ENCODE data around the gene RPL27. TPM values are rescaled to one million over a fixed set of nuclear protein-coding genes. Genes with fewer than 3 reads are reported as not detected.
"Not testable (repeated sequence)": the region's sequence is repeated elsewhere in the genome, so short reads cannot be mapped to it uniquely, and the experiment has no call there.

The RPL27 gene
- total and polyA plus RNA-seq, 2 of the 4 experiments (the other 2 are of a cell fraction), result 1,595 to 2,806 TPM

DNA sequence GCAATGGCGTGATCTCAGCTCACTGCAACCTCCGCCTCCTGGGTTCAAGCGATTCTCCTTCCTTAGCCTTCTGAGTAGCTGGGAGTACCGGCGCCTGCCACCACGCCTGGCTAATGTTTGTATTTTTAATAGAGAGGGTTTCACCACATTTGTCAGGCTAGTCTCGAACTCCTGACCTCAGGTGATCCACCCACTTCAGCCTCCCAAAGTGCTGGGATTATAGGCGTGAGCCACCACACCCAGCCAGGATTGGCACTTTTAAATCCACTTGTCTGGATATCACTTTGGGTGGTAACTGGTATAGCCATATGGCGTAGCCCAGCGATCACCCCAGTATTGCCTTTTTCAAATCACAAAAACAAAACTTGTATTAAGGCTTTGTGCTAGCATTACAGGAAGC lies 4.3 kb upstream of the RPL27 start:
- peaks cover 23% of the 10 kb centered on the region for H3K36me3 ChIP-seq (ENCODE audit: control insufficient read depth, insufficient read depth, low read length)
- H2AK5ac ChIP-seq (ENCODE audit: low read depth, low read length), result not testable (repeated sequence)
- intact Hi-C loops (cut with micrococcal nuclease), result loop anchor here (10.0 kb wide), 1 partner anchor 321 kb away; no protein-coding TSS in a partner anchor

More for the DNA sequence above, 4.3 kb upstream of the RPL27 start:
- H3K56ac ChIP-seq (ENCODE audit: extremely low read depth, insufficient read depth, low read length); H3K14ac ChIP-seq (replicated peaks; ENCODE audit: low read depth, low read length); POLR2A ChIA-PET (ENCODE audit: unreplicated experiment); DNase-seq; H2BK15ac ChIP-seq (ENCODE audit: low read depth, low read length); H3K18ac ChIP-seq (ENCODE audit: low read depth, low read length); H3K4me2 ChIP-seq (ENCODE audit: low read depth, low read length); H3K27ac ChIP-seq (ENCODE audit: insufficient read depth, low read length); H3K4me3 ChIP-seq (ENCODE audit: insufficient read depth, low read depth, low read length); CTCF ChIA-PET; H3K4ac ChIP-seq (ENCODE audit: low read depth, low read length); H2BK20ac ChIP-seq (ENCODE audit: low read depth, low read length); H4K20me1 ChIP-seq (ENCODE audit: insufficient read depth, low read length); H3K27me3 ChIP-seq (ENCODE audit: control insufficient read depth, insufficient read depth, low read length); H3K9ac ChIP-seq (ENCODE audit: low read depth, low read length); H4K5ac ChIP-seq (ENCODE audit: low read depth, low read length); ATAC-seq (ENCODE audit: low read depth); H2AK9ac ChIP-seq (replicated peaks; ENCODE audit: low read depth, low read length, poor library complexity); H2AFZ ChIP-seq (replicated peaks; ENCODE audit: low read length, poor library complexity); H3K4me1 ChIP-seq (ENCODE audit: control insufficient read depth, insufficient read depth, low read length); H3K9me3 ChIP-seq (ENCODE audit: control insufficient read depth, insufficient read depth, low read length); H4K91ac ChIP-seq (ENCODE audit: insufficient read depth, low read depth, low read length); H4K8ac ChIP-seq (ENCODE audit: low read depth in 2 of 2, low read length in 2 of 2); H2BK5ac ChIP-seq (ENCODE audit: low read depth, low read length, poor library complexity, severe bottlenecking); H3K23ac ChIP-seq (ENCODE audit: low read depth, low read length); BruUV-seq (replicated peaks); dilution Hi-C loops (cut with HindIII; ENCODE audit: low sequenced_read_pairs, unreplicated experiment); H2BK120ac ChIP-seq (ENCODE audit: low read depth, low read length): not testable (repeated sequence)
- peaks cover 17% of the 10 kb centered on the region for H3K9me1 ChIP-seq (ENCODE audit: insufficient read depth, low read length)
- H3K79me1 ChIP-seq (ENCODE audit: low read depth in 1 of 2, low read length in 2 of 2), result peaks cover 6 to 28% of the 10 kb centered on the region in 2 experiments; a peak in 3 of 4 replicates
- WGBS, 2 experiments (ENCODE audit: extremely low coverage in 2 of 2, insufficient read length in 1 of 2), result no CpG with 5 or more reads among the region's 10 CpGs
- in situ Hi-C loops (cut with MboI; ENCODE audit: low sequenced_read_pairs), result loop anchor here (25.0 kb wide), 1 partner anchor 368 kb away; no protein-coding TSS in a partner anchor

All from IMR-90 (cell line).